Glomerular visceral epithelial cell (primary cell): Measurements from ENCODE around the gene SH3BP4.

Experiments used
- DNase-seq: peaks from one replicate; pipeline ENCODE4 v3.0.0-alpha.2; 2016; ENCODE audit errors: extremely low spot score

Gene SH3BP4

GRCh38 chr2:235087832-235088495 is 136.1 kb downstream of the SH3BP4 start:
- no peak for DNase-seq

GRCh38 chr2:235088496-235088921 is 136.7 kb downstream of the SH3BP4 start:
- DNase-seq = no peak

GRCh38 chr2:235091421-235091820 is 139.6 kb downstream of the SH3BP4 start:
- DNase-seq = no peak

GRCh38 chr2:235091983-235092382 is 140.2 kb downstream of the SH3BP4 start:
- no peak for DNase-seq

- DNase-seq = no peak
Observed at GRCh38 chr2:235092433-235093223, 140.8 kb downstream of the SH3BP4 start.

GRCh38 chr2:235094457-235094856 is 142.6 kb downstream of the SH3BP4 start:
- no peak for DNase-seq

GRCh38 chr2:235095569-235095968 is 143.8 kb downstream of the SH3BP4 start:
- DNase-seq = no peak

GRCh38 chr2:235096447-235096846 is 144.6 kb downstream of the SH3BP4 start:
- DNase-seq = no peak

GRCh38 chr2:235097196-235097595 is 145.4 kb downstream of the SH3BP4 start:
- no peak for DNase-seq

- no peak for DNase-seq
Observed at GRCh38 chr2:235098269-235098668, 146.5 kb downstream of the SH3BP4 start.

- peak; percentile 36 for DNase-seq
Observed at GRCh38 chr2:235098736-235099494, 147.1 kb downstream of the SH3BP4 start.

- no peak for DNase-seq
Observed at GRCh38 chr2:235102896-235103295, 151.1 kb downstream of the SH3BP4 start.
